KMS-11 (cell line): Measurements from ENCODE around the gene RFWD3.

ENCODE experiments used
- H2AFZ ChIP-seq: fragments of 200-600 bp; sonication (generic); 2 replicates; pipeline ENCODE4 v1.6.1; 2016; ENCODE audit warnings: antibody characterized with exemption, mixed run types, low read depth
- H3K27ac ChIP-seq: fragments of 200-600 bp; sonication (generic); 2 replicates; pipeline ENCODE4 v1.6.1; 2016; ENCODE audit warnings: mild to moderate bottlenecking, mixed run types
- H3K27me3 ChIP-seq: fragments of 200-600 bp; sonication (generic); 2 replicates; pipeline ENCODE4 v1.6.1; 2017; ENCODE audit warnings: mild to moderate bottlenecking, low read depth, mixed run types, moderate library complexity; ENCODE audit not compliant: insufficient read depth
- H3K36me3 ChIP-seq: fragments of 200-600 bp; sonication (generic); 2 replicates; pipeline ENCODE4 v1.6.1; 2017; ENCODE audit warnings: mild to moderate bottlenecking, mixed run types; ENCODE audit not compliant: insufficient read depth
- H3K4me1 ChIP-seq: fragments of 200-600 bp; sonication (generic); 2 replicates; pipeline ENCODE4 v1.6.1; 2016; ENCODE audit warnings: mild to moderate bottlenecking, low read depth, mixed run types; ENCODE audit not compliant: poor library complexity, severe bottlenecking
- H3K4me2 ChIP-seq: fragments of 200-600 bp; sonication (generic); 2 replicates; pipeline ENCODE4 v1.7.0; 2016; ENCODE audit warnings: mild to moderate bottlenecking, mixed run types
- H3K4me3 ChIP-seq: fragments of 200-600 bp; sonication (generic); IDR thresholded peaks from 2 replicates; pipeline ENCODE4 v1.6.1; 2017; ENCODE audit warnings: low read depth, low read length, mixed read lengths; ENCODE audit not compliant: insufficient read depth
- H3K79me2 ChIP-seq: fragments of 200-600 bp; sonication (generic); 2 replicates; pipeline ENCODE4 v1.6.1; 2016; ENCODE audit warnings: low read depth, mixed run types; ENCODE audit not compliant: insufficient read depth
- H3K9ac ChIP-seq: fragments of 200-600 bp; sonication (generic); 2 replicates; pipeline ENCODE4 v1.6.1; 2016; ENCODE audit warnings: mild to moderate bottlenecking, mixed run types
- H4K20me1 ChIP-seq: fragments of 200-600 bp; sonication (generic); 2 replicates; pipeline ENCODE4 v1.6.1; 2016; ENCODE audit warnings: mild to moderate bottlenecking, mixed run types; ENCODE audit not compliant: insufficient read depth
- TF ChIP-seq, protein P1 (sequence below): fragments of 200-600 bp; sonication (generic); conservative IDR thresholded peaks from 2 replicates; pipeline ENCODE4 v1.6.1; 2017; ENCODE audit warnings: low read depth, mild to moderate bottlenecking, antibody characterized with exemption, low read length, moderate library complexity, mixed read lengths

The RFWD3 gene

GRCh38 chr16:74607310-74607961 lies 59.2 kb downstream of the RFWD3 start:
- TF ChIP-seq, protein P1, sequence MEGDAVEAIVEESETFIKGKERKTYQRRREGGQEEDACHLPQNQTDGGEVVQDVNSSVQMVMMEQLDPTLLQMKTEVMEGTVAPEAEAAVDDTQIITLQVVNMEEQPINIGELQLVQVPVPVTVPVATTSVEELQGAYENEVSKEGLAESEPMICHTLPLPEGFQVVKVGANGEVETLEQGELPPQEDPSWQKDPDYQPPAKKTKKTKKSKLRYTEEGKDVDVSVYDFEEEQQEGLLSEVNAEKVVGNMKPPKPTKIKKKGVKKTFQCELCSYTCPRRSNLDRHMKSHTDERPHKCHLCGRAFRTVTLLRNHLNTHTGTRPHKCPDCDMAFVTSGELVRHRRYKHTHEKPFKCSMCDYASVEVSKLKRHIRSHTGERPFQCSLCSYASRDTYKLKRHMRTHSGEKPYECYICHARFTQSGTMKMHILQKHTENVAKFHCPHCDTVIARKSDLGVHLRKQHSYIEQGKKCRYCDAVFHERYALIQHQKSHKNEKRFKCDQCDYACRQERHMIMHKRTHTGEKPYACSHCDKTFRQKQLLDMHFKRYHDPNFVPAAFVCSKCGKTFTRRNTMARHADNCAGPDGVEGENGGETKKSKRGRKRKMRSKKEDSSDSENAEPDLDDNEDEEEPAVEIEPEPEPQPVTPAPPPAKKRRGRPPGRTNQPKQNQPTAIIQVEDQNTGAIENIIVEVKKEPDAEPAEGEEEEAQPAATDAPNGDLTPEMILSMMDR: no peak
- Histone ChIP-seq H3K27me3 (no peaks in the 10 kb centered on the region), H3K4me2 (peak overlapping the region; percentile 82), H2AFZ (peak overlapping the region; percentile 83), H3K27ac (peak overlapping the region; percentile 84), H3K79me2 (peaks cover 40% of the 10 kb centered on the region), H3K4me1 (peaks cover 27% of the 10 kb centered on the region), H3K9ac (peak overlapping the region; percentile 83; the same call in 1 of the 2 replicates), H3K4me3 (no peak overlapping the region), H3K36me3 (no peaks in the 10 kb centered on the region), H4K20me1 (no peaks in the 10 kb centered on the region)

GRCh38 chr16:74606521-74607309 lies 60.0 kb downstream of the RFWD3 start, which contains the start of gene GLG1:
TSS of gene GLG1 (minus strand) at chr16:74607114. CDS start at chr16:74607094, 20 bp downstream.
- Histone ChIP-seq H3K4me1 (peaks cover 27% of the 10 kb centered on the region), H2AFZ (peak within 1 kb of the TSS; percentile 83)

GRCh38 chr16:74605746-74606520 lies 60.7 kb downstream of the RFWD3 start:
- Histone ChIP-seq H3K4me1 (peaks cover 27% of the 10 kb centered on the region), H2AFZ (peak overlapping the region; percentile 83; the same call in 1 of the 2 replicates), H3K27ac (peak overlapping the region; percentile 84), H3K27me3 (no peaks in the 10 kb centered on the region), H3K4me2 (peak overlapping the region; percentile 82), H4K20me1 (peaks cover 7% of the 10 kb centered on the region; the same call in 1 of the 2 replicates), H3K36me3 (no peaks in the 10 kb centered on the region), H3K4me3 (no peak overlapping the region), H3K9ac (peak overlapping the region; percentile 83), H3K79me2 (peaks cover 55% of the 10 kb centered on the region)
- TF ChIP-seq, protein P1: no peak

More at GRCh38 chr16:74606521-74607309, 60.0 kb downstream of the RFWD3 start, which contains the start of gene GLG1:
- Histone ChIP-seq H3K27me3 (no peaks in the 10 kb centered on the region), H3K79me2 (peaks cover 47% of the 10 kb centered on the region), H3K4me2 (peak within 1 kb of the TSS; percentile 82), H3K27ac (peak within 1 kb of the TSS; percentile 84), H3K9ac (peak within 1 kb of the TSS; percentile 83), H3K36me3 (no peaks in the 10 kb centered on the region), H4K20me1 (peaks cover 4% of the 10 kb centered on the region; the same call in 1 of the 2 replicates), H3K4me3 (no peak within 1 kb of the TSS)
- TF ChIP-seq, protein P1: no peak

DNA sequence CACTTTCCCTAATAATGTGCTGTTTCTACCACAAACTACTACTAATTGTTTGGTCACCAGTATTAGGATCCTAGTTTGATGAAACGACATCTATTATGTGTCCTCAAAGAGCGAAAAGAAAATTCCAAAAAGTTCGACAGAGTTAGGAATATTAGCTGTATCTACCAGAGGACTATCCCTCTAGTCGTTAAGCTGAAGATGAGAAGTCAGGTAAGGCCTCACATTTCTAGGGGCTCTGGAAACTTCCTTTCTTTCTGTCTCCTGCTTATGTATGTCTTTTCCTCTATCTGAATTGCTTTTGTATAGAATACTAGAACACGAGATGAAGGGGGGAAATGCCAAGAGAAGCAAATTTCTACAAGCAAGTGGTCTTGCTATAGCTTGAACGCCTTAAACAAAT lies 61.3 kb downstream of the RFWD3 start:
- H3K27ac ChIP-seq: no peak overlapping the region; the same call in 1 of the 2 replicates

More for the DNA sequence above, 61.3 kb downstream of the RFWD3 start:
- H3K4me1 ChIP-seq: peaks cover 27% of the 10 kb centered on the region
- H3K36me3 ChIP-seq: no peaks in the 10 kb centered on the region
- H3K4me3 ChIP-seq: no peak overlapping the region
- H3K27me3 ChIP-seq: no peaks in the 10 kb centered on the region
- peak overlapping the region; percentile 83; the same call in 1 of the 2 replicates for H3K9ac ChIP-seq
- TF ChIP-seq, protein P1: no peak
- peaks cover 7% of the 10 kb centered on the region; the same call in 1 of the 2 replicates for H4K20me1 ChIP-seq
- no peak overlapping the region for H2AFZ ChIP-seq
- H3K4me2 ChIP-seq: peak overlapping the region; percentile 82
- peaks cover 61% of the 10 kb centered on the region for H3K79me2 ChIP-seq
